ENCODE data around the gene TTC28.

The TTC28 gene

DNA sequence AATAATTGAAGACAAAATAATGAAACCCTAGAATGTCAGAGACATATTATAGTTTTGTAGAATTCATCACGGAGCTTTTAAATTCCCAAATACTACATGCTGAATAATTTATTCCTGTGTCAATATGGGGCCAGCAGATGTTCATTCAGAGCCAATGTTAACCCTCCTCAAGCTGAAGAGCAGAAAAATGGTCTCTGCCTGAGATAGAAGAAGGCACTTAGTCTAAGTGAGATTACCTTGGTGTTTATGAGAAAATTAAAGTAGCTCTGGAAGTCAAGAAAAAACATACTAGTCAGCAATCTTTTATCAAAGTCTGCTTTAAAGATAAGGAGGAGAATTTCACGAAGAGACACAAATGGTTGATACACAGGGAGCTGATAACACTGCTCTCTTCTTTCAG lies 328.2 kb downstream of the TTC28 start:
- no peak for DNase-seq (ENCODE audit: low spot score)

DNA sequence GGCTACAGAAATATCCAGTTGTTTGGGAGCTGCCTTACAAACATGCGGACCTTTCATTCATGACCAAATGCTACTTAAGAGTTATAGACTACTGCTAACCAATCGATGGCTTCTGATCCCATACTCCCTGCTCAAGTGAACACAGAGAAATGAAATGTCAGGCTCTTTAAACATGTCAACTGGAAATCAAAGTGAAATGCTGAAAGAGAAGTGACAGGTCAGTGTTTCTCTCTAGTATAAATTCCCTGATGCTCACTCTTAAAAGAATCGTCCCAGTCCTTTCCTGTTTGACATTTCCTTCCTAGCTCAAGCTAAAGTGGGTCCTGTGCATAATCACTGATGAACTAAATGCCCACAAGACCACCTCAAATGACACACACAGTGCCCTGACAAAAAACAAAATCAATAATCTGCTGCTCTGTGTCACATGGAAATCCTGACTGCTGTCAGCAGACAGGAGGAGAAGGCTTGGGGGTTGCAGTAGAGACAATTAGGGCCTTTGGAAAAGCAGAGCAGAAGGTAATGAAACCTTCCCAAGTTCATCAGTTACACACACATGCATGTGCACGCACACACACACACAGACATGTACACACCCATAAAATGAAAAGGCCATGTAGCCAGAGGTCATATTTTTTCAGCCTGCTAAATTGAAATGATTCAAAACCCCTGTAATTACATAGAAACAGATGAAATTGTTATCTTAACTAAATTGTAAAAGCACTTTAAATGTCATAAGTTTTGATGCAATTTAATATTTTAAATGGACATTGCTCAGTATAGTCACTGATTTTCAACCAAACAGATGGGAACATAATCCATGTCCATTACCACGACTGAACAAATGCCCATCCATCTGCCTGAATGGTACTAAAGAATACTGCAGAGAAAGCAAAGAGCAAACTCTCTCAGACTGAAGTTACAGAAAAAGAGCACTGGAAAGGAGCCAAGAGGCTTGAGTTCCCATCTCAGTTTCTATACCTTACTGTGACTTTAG lies 330.7 kb downstream of the TTC28 start:
- DNase-seq (ENCODE audit: low spot score): no peak

DNA sequence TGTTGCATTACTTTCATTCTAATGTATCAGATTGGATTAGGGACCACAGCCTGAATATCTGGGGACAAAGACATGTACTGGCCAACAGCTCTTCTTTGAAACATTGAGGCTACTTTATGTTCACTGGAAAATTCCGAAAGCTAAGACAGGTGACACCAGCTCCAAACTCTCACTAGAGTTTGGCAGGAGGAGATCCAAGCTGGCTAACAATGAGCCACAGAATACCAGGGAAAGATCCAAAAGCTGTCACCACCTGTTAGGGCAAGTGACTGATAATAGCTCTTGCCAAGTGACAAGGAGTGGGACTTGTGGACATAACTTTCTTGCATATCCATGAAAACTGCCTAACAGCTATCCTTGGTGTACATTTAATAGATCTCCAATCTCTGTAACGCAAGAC lies 333.3 kb downstream of the TTC28 start:
- DNase-seq (ENCODE audit: low spot score): no peak

DNA sequence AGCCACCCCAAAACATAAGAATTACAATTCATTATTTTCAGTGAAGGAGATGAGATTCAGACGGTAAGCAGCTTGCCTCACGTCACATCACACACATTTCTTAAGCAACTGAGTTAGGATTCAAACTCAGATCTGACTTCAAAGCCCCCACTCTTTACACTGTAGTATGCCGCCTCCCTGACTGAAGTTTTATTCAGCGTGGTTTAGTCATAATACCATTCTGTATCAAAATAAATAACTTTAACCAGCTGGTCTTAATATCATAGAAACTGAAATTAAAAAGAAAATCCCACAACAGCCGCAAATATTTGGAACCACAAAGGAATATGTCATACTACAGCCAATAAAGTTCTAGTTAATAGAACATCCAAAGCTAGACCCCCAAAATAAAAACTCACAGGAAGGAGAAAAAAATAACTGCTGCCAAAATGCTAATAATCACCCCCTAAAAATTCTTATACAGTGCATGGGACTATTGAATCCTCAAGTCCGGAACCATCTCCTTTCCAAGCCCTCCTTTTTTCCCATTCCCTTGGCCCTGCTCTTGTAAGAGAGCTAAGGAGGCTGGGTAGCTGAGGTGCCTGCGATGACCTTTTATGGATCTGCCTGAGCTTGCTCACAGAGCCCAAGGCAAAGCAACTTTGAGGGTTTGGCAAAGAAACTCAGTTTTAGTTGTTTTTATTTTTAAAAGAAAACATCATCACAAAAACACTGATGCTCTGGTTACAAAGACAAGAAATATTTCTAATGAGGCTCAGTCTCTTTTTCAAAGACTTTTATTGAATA lies 334.5 kb downstream of the TTC28 start:
- DNase-seq (ENCODE audit: low spot score): peak; percentile 55

DNA sequence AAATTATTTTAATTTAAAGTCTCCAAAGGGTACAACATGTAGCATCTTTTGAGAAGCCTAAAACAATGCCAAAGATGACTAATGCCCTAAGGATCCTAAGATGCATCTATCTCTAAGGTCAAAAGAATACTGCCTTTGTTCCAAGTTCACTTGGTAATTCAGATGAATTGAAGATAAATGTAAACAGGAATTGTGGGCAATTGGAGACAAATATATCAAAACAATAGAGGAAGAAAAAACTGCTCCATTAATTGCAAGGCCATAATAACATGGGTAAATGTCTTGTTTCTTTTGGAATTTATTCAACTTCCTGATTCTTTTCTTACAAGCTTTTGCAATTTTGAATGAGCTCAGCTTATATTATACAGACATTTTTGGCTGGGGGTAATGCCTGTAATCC lies 338.6 kb downstream of the TTC28 start:
- peak; percentile 50 for DNase-seq (ENCODE audit: low spot score)

DNA sequence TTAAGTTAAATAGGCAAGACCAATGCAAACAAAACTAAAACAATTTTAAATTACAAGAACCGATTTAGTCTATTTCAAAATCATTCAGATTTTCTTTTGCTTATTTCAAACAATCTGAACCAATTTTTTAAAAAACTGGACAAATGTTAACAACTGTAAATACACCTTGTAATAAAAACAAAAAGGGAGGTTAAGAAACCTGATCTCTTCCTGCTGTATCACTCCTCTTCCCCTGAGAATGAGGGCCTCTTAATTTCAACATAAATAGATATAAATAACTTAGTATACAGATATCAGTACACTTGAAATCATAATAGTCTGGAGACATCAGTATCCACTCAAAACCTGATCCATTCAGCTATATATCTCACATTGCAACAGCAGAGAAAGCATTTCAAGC lies 346.6 kb downstream of the TTC28 start:
- no peak for DNase-seq (ENCODE audit: low spot score)

DNA sequence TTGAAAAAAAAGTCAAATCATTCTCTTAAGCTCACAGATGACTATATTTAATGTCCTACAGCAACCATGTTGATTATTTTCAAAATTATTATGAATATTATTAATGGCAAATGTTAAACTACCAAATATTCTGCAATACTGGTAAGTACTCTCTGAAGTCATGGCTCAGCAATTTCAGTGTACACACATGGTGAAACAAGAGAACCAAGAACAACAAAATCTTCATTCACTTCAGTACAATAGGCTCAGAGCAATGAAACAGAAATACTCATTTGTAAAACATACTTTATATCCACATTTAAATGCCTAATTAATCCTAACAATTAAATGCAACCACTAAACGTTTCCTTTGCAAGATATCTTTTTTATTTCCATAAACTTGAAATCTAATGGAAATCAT lies 347.2 kb downstream of the TTC28 start:
- no peak for DNase-seq (ENCODE audit: low spot score)

DNA sequence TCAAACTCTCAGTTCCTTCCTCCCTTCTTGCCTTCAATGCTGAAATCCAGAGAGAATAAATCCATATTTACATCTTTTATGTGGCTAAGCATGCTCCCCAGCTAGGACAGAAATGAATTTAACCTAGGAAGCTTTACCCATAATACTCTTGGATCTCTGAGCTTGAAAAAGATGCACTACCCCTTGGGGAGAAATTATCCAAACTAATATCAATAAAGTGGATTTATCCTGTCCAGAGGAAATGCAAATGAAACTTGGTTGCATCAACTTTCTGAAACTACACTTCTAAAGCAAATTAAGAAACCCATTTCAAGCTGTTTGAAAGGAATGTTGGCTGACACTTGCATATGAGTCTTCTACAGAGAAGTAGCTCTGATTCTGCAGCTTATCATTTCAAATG lies 347.9 kb downstream of the TTC28 start:
- no peak for DNase-seq (ENCODE audit: low spot score)

DNA sequence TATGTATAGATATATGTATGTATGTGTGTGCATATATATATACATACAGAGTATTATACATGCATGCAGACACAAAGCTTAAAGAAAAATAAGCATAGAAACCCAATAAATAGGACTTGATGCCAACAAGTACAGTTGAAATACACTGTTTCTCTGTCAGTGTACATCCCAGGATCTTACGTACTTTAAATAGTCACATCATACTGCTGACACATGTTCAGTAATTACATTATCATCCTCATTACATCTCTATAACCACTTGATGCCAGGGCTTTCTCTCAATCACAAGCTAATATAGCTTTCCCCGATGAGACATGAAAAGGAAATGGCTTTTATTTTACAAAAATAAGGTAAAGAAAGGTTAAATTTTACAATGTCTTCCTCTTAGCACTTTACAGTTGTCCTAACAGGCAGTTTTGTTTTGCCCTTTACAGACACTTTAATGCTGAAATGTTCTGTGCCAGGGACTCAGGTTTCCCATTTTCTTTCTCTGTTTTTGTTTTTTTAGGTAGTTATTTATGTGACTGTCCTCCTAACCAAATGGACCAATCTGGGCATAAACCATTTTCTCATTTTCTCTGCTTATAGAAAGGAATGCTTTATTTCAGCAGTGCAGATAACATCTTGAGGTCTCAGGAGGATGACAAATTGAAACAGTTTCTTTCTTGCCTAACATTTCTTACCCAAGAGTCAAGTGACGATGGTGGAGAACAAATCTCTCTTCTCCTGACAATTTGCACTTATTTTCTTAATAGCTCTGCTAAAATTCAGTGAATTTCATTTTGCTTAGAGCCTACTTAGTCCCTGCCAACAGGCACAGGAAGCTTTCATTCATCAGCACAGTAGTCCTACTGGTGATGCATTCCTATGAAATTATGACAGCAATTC lies 350.2 kb downstream of the TTC28 start:
- peak; percentile 58 for DNase-seq (ENCODE audit: low spot score)

DNA sequence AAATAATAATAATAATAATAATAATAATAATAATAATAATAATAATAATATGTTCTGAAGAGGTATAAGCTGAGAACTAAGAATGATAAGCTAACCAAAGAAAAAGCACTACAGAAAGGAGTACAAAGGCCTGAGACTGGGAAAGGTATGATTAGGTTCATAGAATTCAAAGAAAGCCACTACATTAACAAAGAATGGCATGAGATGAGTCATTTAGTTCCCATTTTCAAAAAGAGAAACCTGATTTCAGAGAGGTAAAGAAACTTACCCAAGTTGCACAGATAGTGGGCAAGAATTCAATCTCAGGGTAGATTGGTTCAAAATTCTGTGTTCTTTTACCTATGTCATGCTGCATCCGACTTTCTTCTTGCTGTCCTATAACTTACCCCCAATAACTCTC lies 350.9 kb downstream of the TTC28 start:
- no peak for DNase-seq (ENCODE audit: low spot score)

DNA sequence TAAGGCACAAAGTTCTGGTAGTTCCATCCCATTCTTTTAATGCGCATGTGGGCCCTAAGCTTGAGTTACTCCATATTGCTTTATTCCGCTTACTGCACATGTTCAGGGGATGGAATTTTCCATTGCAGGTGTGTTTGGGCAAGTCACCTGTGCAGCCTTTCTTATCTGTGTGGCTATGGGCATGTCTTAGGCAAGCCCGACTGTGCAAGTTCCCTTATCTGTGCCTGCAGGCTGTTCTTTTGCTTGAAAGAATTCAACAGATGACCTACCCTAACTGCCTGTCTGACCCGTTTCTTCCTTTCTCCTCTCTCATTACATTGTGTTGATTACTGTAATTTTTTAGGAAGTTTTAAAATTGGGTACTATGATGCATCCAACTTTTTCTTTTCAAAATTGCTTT lies 363.6 kb downstream of the TTC28 start:
- DNase-seq (ENCODE audit: low spot score): no peak

DNA sequence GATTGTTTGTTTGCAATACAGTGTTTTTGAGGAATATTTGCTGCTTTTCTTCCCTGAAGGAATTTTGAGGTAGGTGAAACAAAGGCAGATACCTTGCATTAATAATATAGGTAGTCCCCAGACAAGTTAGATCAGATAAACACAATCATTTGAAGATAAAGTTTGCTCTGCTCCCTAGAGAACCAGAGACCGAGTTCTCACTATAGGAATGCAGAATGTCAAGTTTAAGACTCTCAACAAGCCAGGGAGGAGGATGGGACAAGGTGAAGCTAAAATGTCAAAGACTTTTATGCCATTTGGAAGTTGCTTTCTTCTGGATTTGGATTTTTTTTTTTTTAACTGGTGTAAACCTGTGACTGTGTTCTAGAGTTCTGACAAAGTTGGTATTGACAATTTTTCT lies 364.7 kb downstream of the TTC28 start:
- no peak for DNase-seq (ENCODE audit: low spot score)

DNA sequence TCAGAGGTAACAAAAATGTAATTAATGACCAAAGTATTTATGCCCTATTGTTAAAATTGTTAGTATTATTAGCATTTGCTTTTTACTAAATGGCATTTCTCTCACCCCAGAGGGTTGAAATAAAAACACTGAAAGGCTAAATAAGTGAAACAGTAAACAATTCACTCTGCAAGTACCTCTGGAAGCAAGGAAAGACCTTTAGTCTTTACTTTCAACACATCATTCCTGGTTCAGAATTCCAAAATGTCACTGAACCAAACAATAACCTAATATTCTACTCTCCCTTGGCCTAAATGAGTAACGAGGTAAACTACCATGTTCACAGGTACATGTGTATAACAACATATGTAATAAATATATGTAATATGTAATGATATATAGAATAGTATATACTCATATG lies 369.3 kb downstream of the TTC28 start:
- DNase-seq (ENCODE audit: low spot score): no peak

DNA sequence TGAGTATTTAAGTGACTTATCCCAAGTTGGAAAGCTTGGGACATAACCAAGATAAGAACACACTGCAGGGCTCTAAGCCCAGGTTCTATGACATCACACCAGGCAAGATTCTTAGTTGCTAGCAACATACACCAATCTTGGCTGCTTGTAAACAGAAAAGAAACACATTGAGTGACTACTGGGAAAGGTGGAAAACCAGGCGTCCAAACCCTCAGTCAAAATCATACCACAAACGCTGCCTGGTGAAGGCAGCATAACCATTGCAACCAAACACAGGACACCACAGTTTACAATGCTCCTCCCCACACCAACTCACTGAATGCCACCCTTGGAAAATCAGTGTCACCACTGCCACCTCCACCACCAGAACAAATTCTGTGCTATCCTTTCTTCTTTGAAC lies 379.9 kb downstream of the TTC28 start:
- DNase-seq (ENCODE audit: low spot score): peak; percentile 3

DNA sequence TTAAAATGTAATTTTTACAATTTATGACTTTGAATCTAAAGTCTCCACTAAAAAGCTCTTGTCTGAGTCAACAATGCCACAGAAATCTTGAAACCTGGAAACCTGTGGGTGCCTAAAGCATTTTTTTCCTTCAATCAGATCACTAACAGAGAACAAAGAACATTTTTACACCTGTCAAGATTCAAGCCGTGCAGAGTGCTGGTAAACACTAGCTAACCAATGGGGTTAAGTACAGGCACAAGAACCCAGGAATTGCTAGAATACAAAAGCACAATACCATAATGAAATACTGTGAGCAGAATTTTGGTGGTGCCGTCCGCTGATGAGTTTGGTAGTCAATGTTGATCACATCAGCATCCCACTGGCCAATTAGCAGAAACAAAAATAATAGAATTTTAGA lies 380.3 kb downstream of the TTC28 start:
- no peak for DNase-seq (ENCODE audit: low spot score)

DNA sequence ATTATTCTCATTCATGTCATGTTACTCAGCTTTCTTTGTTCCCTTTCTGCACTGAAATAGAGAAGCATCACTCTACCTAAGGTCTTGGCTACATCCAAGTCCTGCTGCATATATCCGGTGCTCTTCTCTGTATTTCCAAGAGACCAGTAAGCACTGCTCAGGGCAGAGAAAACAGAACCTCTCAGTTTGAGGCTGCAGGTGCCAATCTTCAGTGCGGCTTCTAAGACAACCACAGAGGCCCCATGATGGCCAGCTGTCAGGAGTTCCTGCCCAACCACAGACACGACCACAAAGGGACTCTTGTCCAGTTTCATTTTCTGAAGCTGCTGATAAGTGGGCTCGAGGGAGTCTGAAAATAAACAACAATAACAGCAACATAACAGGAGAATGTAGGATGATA lies 382.1 kb downstream of the TTC28 start:
- no peak for DNase-seq (ENCODE audit: low spot score)

DNA sequence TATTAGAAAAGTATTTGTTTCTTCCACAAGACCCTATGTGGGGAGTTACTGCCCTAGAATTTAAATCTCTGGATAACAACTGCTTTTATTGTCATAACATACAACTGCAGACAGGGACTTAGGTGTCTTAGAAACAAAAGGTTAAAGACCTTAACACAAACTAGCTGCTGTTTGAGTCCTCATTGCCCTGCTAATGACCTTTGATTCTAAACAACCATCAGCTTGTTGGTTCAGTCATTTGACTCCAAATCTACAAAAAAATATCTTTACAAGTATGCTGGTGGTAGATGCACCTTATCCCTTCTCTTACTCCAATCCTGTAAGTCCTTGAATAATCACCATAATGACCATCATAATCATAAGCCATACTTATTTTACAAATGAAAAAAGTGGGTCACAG lies 383.2 kb downstream of the TTC28 start:
- no peak for DNase-seq (ENCODE audit: low spot score)

DNA sequence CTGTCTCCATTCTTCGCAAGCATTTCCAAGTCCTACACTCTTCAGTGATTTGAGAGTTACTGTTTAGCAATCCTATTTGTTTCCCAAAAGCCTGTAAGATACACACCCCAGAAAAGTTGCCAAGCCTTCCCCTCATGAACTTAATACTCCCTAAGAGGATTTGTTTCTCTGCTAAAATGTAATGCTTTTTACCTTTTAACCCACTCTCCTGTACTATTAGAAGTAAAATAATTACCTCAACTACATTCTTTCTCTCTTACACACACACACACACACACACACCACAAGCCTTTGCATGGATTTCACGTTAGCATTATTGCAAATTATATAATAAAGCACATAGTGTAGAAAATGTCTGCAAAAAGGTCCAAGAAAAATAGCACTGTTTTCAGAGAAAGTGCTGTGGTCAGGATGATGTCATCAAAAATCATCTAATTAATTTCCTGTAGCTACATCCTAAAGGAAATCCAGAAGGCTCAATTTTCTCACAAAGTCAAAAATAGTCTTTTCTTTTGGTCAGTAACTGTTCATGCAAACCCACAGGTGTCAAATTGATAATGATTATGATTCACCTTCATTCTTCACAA lies 396.5 kb downstream of the TTC28 start:
- DNase-seq (ENCODE audit: low spot score): peak; percentile 17

DNA sequence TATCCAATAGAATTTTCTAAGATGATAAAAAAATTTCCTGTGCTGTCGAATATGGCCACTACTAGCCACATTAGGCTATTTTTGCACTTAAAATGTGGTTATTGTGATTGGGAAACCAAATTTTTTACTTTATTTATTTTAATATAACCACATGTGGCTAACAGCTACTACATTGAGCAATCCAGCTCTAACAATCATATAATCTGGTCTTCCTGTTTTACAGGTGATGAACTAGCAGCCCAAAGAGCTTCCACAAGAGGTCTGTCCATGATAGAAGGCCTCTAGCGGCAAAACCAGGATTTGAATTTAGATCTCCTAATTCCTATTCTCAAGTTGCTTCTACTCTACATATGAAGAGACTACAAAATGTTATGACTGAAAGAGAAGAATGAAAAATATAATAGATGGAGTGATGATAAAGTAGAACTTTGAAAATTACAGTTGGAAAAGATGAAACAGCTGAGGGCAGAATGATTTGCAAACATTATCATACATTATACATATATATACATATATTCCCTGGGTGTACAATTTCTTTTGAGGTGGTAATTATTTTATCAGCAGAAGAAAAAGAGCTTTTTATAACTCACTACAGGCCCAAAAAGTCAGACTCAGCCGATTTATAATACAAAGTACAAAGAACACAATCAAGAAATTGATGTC lies 397.1 kb downstream of the TTC28 start:
- DNase-seq (ENCODE audit: low spot score): peak; percentile 31

DNA sequence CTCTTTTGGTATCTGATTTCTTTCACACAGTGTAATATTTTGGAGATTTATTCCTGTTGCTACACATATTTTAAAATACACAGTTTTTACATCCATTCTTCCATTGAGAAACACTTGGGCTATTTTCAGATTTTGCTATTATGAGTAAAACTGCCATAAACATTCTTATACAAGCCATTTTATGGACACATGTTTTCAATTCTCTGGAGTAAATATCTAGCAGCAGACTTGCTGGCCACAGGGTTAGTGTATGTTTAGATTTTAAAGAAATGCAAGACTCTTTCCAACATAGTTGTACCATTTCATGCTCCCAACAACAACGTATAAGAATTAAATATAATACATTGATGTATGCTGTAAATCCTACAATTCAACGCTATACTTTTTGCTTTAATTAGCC lies 399.8 kb downstream of the TTC28 start:
- no peak for DNase-seq (ENCODE audit: low spot score)

DNA sequence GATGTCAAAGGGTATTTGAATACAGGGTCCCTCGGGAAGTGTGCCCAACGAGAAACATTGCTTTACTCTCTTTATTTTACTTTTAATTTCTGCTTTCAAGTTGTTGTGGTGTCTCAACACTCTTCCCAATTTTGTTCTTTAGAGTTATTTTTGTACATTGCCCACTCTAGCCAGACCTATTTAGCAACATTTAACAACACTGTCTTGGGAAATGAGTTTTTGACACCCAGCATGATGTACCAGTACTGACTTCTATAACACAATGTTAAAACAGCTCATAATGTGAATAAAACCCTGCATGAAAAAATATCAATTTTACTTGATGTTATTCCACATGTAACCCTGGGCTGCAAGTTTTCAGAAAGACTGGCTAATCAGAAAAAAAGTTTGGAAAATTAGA lies 410.4 kb downstream of the TTC28 start:
- DNase-seq (ENCODE audit: low spot score): no peak
